Urothelium cell line (cell line): ENCODE data around the gene GRIP1.
"Not testable (repeated sequence)": the region's sequence is repeated elsewhere in the genome, so short reads cannot be mapped to it uniquely, and the experiment has no call there.

Experiments
- DNase-seq: peaks from one replicate; pipeline ENCODE4 v3.0.0; 2011; ENCODE audit warnings: low spot score, mixed read lengths
- FAIRE-seq: peaks from 2 replicates; lab custom pipeline; 2011; peaks lifted over from hg19 to GRCh38; lab: Jason Lieb, UNC

Gene GRIP1

GRCh38 chr12:66345212-66345611 is 333.7 kb downstream of the GRIP1 start:
- FAIRE-seq (no peak), DNase-seq (no peak)

- no peak for DNase-seq
- FAIRE-seq: no peak
Measured at GRCh38 chr12:66341126-66341525, 337.8 kb downstream of the GRIP1 start.

- FAIRE-seq: no peak
Measured at GRCh38 chr12:66340131-66340530, 338.7 kb downstream of the GRIP1 start.

GRCh38 chr12:66337381-66338010 is 341.4 kb downstream of the GRIP1 start:
- FAIRE-seq (no peak), DNase-seq (no peak)

More at GRCh38 chr12:66340131-66340530, 338.7 kb downstream of the GRIP1 start:
- no peak for DNase-seq

GRCh38 chr12:66335746-66336145 is 343.1 kb downstream of the GRIP1 start:
- no peak for FAIRE-seq

GRCh38 chr12:66331814-66332213 is 347.1 kb downstream of the GRIP1 start:
- DNase-seq (no peak), FAIRE-seq (no peak)

More at GRCh38 chr12:66335746-66336145, 343.1 kb downstream of the GRIP1 start:
- no peak for DNase-seq

- no peak for DNase-seq
- FAIRE-seq: no peak
Measured at GRCh38 chr12:66331016-66331415, 347.9 kb downstream of the GRIP1 start.

GRCh38 chr12:66329941-66330340 is 348.9 kb downstream of the GRIP1 start:
- no peak for FAIRE-seq
- peak; percentile 49 for DNase-seq

- FAIRE-seq (no peak), DNase-seq (no peak)
Measured at GRCh38 chr12:66323017-66323416, 355.9 kb downstream of the GRIP1 start.

GRCh38 chr12:66321435-66321834 is 357.4 kb downstream of the GRIP1 start:
- FAIRE-seq: no peak
- DNase-seq: no peak

- DNase-seq (no peak), FAIRE-seq (no peak)
Measured at GRCh38 chr12:66320996-66321395, 357.9 kb downstream of the GRIP1 start.

GRCh38 chr12:66319266-66319954 is 359.5 kb downstream of the GRIP1 start:
- FAIRE-seq: no peak
- no peak for DNase-seq

GRCh38 chr12:66314278-66314677 is 364.6 kb downstream of the GRIP1 start:
- DNase-seq (no peak), FAIRE-seq (no peak)

GRCh38 chr12:66312189-66312588 is 366.7 kb downstream of the GRIP1 start:
- FAIRE-seq: no peak
- no peak for DNase-seq

GRCh38 chr12:66309606-66310005 is 369.3 kb downstream of the GRIP1 start:
- no peak for FAIRE-seq
- DNase-seq: no peak

- no peak for DNase-seq
- FAIRE-seq: no peak
Measured at GRCh38 chr12:66304296-66304900, 374.5 kb downstream of the GRIP1 start.

GRCh38 chr12:66303316-66303804 is 375.5 kb downstream of the GRIP1 start:
- not testable (repeated sequence) for FAIRE-seq, DNase-seq

GRCh38 chr12:66302827-66303169 is 376.1 kb downstream of the GRIP1 start:
- FAIRE-seq (no peak), DNase-seq (no peak)

GRCh38 chr12:66301944-66302826 is 376.7 kb downstream of the GRIP1 start, which contains the start of gene HELB:
HELB (plus strand) TSS chr12:66302493; CDS start chr12:66302604, 111 bp downstream.
- peak; percentile 96 for DNase-seq
- FAIRE-seq: peak; percentile 75

- DNase-seq (no peak), FAIRE-seq (no peak)
Measured at GRCh38 chr12:66297923-66298322, 381.0 kb downstream of the GRIP1 start.
